NCI-H1694 treated with DMSO at 0.1 percent for 48 hours (cell line): Measurements from ENCODE around the gene SEBOX.
"Not testable (repeated sequence)": the region's sequence is repeated elsewhere in the genome, so short reads cannot be mapped to it uniquely, and the experiment has no call there.

Experiments used
- DNase-seq: peaks from one replicate; lab custom pipeline; 2025; lab: John Stamatoyannopoulos, UW

SEBOX gene

DNA sequence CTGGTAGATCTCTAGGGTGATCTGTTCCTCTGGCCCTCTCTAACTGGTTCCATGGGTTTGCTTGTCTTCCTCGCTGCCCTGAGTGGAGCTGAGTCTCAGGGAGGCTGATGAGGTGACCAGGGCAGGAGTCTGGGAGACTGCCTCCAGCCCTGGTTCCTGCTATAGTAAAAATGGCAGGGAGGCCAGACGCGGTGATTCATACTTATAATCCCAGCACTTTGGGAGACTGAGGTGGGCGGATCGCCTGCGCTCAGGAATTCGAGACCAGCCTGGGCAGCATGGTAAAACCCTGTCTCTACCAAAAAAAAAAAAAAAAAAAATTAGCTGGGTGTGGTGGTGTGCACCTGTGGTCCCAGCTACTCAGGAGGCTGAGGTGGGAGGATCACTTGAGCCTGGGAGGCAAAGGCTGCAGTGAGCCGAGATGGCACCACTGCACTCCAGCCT, 26.2 kb downstream of the SEBOX start:
- not testable (repeated sequence) for DNase-seq

DNA sequence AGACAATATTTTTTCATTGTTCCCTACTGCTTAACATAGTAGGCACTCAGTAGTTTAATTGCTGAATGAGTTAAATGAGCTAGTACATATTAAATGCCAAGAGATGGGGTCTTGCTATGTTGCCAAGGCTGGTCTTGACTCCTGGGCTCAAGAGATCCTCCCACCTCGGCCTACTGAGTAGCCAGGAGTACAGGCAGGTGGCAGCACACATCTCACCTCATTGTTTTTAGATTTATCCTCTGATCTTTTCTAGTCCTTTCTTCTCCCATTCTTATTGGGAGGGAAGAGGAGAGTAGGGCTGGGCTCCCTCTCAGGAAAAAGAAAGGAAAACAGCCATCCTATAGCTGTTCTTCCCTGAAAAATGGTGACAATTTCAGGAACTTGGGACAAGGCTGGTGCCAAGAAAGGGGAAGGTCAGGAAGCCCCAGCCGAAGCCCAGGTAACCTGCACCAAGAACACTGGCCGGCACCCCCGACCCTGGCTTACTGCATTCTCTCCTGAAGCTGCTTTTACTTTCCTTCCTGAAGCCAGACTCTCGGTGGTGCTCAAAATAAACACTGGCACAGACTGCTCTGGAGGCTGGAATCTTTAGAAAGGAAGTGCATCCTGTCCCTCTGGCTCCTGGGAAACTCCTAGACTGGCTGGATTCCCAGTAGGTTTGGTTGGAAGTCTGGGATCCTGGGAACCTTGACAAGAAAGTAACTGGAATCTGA, 26.8 kb downstream of the SEBOX start:
- DNase-seq: no peak

DNA sequence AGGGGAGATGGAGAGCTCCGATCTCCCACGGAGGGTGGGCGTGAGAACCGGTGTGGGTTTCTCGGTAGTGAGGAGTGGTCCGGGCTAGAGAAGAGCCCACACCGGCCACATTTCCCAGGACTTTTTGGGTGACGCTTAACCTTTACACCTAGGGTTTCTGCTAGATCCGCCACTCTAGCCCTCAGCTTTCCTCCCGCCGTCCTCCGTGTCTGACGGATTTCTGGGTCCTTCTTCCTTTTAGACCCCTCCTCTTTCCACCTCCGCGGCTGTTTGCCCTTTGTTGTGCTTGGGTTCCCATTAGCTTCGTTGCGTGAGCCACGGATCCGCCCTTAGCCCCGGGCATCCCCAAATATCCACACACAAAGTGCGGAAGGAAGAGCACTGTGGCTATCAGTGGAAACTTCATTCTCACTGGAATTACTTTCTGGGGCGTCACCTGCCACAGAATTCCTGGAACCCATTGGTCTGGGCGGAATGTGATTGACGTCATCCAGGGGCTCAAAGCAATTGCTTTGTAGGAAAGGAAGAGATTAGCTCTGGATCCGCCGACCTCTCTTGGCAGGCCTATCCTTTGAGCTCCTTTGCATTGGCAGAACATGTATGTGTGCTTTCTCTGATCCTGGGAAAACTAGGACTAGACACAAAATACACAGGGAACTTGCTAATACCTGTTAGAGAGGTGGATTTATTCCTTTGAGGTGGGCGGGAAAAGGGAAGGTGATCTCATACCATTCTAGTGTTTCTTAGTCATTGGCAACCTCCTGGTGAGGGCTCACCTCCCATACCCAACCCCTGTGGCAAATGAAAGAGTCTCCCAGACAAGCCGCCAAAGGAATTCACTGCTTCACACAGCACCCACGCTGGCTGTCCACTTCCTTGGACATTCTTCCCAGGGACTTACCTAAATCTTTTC, 28.8 kb downstream of the SEBOX start:
- peak; percentile 7 for DNase-seq

DNA sequence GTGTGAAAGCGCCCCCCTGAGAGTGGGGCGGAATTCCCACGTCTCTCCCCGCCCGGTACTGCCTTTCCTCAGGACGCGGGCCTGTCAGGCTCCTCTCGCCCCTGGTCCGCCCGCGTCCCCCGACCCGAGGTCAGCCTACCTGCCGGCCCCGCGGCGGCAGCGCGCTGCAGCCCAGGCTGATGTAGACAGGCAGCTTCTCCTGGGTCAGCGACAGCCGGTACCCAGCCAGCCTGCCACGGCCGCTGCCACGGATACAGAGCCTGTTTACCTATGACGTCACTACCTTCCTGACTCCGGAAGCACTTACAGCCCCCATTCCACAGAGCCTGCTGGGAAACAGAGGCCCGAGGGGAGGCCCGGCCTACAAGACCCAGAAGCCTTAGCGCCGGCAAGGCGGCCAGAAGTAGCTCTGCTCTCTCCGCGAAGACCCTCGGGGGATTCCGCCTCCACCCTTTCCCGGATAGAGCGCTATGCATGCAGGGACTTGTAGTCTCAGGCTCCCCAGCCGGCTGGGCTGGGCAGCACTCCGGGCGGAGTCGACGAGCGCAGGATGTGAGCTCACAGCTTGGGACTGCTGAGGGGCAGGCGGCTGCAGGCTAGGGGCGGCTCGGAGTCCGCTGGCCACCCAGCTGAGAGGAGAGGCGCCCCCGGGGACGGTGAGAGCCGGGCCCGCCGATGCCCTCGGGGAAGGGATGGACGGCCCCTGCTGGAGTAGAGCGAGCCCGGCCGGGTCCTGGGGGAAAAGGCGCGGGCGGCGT, 29.6 kb downstream of the SEBOX start, which contains the start of the genes IFT20 and TNFAIP1:
Gene IFT20 (minus strand): TSS at position 272 of the 758 bp plus-strand sequence. CDS start 3,487 bp downstream, outside the sequence.
Gene TNFAIP1 (plus strand): TSS at position 561 of the 758 bp plus-strand sequence. CDS start 3,761 bp downstream, outside the sequence.
- DNase-seq: peak; percentile 99

DNA sequence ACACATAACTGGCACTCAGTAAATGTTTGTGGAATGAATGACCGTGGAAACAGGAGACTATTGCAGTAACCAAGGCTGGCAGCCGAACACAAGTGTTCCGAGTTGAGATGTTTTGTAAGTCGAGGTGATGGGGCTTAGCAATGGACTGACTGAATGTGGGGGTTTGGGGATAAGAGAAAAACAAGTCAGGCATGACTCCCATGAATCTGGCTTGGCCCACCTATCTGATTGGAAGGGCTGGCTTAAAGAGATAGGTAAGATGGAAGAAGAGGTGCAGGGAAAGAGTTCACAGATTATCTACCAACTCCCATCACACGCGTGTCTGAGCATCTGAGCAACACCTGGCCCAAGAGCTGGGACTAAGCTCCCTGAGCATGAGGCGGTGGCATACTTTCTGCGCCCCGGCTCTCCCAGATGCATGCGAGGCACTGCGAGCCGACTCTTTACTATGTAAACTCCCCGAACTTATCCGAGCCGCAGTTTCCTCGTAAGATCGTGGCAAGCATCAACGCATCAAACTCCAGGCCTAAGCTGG, 30.3 kb downstream of the SEBOX start:
- DNase-seq: no peak

DNA sequence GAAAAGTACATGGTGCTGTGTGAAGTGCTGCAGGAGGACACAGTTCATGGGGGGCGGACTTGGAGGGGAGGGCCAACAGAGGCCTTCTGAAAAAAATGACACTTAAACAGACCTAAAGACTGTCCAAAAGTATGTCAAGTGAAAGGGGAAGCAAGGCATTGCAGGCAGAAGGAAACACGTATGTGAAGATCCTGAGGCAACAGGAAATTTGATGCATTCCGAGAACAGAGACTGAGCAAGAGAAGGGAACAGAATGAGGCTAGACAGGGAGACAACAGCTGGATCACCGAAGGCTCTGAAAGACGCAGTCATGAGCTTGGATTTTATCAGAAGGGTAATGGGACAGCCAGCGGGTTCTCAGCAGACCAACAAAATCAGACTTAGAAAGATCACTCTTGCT, 30.8 kb downstream of the SEBOX start:
- no peak for DNase-seq

DNA sequence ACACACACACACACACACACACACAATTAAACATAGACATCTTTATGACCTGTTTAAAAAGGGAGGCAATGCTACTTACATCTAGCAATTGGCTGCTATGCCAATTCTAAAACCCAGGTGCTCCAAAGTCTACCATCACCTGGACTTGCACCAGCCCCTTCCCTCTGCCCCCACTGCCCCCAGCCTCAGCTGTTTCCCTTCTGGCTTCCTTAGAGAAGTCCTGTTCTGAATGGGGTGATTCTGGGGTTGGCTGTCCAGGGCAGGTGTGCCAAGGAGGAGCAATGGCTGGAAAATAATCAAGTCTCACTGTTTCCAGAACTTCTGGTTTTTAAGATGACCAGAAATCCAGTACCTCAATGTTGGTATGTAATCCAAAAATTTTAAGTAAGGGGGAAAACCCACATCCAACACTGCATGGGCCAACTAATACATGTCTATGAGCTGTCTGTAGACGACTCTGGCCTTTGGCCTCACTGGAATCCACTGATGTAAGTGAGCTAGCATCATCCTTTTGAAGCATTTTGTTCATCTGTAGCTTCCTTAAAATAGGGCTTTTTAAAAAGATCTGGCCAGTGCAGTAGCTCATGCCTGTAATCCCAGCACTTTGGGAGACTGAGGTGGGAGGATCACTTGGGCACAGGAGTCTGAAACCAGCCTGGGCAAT, 31.8 kb downstream of the SEBOX start:
- no peak for DNase-seq

DNA sequence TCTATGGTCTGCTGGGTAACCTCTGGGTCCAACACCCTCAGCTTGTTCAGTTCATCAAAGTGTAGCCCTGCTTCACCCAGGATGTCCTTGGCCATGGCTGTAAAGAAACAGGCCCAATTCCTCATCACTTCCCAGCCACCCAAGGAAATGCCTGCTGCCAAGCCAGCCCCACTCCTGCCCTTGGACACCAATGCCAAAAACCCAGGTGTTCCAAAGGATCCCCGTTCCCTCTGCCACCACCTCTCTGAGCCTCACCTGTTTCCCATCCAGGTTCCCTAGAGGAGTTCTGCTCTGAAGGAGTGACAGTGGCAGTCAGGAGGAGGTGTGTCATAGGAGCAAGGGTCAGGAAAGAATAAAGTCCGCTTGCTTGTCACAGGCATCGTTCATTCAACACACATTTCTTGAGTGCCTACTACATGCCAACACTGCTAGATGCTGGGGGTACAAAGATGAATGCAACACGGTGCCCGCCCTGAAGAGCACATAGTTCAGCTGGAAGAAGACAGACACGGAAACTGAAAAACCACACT, 33.0 kb downstream of the SEBOX start:
- DNase-seq: no peak

DNA sequence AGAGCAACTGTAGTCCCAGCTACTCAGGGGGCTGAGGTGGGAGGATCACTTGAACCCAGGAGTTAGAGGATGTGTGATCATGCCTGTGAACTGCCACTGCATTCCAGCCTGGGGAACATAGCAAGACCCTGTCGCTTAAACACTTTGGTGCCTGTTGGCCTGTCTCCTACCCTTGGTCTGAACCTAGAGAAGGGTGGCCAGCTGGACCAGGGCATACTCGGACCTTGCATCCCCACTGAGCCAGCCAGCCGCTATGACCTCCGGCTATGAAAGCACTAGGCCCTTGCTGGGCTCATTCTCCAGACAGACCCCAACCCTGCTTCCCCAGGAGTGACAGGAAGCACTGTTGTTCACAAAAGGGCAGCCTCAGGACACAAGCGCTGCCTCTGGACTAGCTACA, 34.3 kb downstream of the SEBOX start:
- no peak for DNase-seq

DNA sequence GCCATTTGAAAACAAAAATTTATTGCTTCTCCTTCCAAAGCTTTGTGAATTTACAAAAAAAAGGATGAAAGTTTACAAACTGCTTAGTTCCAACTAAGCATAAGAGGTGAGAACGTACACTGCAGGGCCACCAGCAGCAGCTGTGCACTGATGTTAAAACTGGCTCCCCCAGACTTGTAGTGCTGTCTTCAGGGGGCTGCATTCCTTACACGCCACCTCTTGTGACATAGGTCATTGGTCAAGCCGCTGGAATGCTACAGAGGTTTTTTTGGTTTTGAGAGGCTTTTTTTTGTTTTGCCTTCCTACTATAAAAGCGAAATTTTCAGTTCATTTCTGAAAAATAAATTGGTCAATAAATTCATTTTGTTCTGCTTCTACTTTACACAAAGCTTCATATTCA, 36.7 kb downstream of the SEBOX start:
- no peak for DNase-seq

DNA sequence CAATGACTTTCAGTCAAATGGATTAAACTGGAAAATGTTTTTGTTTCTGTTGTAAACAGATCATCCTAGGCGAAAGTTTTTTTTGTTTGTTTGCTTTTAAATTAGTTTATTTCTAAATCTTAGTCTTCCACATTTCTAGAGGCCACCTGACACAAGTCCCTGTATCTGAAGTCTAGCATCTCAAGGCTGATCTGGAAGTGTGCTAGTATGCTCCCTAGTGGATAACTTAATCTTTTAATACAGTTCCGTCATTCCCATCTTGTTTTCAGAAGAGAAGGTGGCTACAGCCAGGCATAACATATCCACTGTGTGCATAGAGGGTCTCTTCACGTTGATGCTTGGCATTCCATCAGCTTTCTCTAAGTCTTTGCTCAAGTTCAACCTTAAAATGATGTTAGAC, 37.3 kb downstream of the SEBOX start:
- no peak for DNase-seq

DNA sequence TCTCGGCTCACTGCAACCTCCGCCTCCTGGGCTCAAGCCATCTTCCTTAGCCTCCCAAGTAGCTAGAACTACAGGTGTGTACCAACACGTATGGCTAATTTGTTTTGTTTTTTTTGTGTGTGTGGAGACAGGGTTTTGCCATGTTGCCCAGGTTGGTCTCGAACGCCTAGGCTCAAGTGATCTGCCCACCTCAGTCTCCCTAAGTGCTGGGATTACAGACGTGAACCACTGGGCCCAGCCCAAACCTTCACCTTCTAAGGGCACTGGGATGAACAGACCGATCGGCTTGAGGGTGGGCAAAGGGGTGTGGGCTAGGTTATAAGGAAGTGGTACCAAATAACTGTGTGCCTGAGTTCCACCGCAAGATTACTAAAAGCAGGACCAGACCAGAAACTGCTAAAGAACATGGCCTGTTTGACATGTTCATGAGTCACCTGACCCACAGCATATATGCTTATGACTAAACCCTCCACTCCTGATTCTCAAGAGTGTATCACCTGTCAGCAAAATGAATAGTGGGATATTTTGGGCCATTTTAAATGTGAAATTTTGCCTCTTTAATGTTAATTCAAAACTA, 37.9 kb downstream of the SEBOX start:
- no peak for DNase-seq

DNA sequence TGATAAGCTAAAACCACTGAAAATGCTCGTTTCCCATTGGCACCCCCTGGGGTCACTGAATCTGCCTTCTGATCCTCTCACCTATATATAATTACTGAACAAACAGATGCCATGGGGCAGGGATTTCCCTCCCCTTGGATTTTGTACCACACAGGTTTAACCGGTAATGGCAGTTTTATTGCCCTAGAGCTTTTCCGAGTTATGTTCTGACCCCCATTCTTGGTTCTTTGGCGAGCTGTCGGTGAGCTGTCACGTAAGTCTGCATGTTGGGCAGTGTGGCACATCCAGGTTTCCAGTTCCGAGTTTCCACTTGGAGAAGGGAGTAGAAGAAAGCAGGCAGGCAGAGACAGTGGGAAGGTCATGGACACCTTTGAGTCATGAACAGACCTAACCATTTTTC, 38.9 kb downstream of the SEBOX start:
- DNase-seq: no peak

DNA sequence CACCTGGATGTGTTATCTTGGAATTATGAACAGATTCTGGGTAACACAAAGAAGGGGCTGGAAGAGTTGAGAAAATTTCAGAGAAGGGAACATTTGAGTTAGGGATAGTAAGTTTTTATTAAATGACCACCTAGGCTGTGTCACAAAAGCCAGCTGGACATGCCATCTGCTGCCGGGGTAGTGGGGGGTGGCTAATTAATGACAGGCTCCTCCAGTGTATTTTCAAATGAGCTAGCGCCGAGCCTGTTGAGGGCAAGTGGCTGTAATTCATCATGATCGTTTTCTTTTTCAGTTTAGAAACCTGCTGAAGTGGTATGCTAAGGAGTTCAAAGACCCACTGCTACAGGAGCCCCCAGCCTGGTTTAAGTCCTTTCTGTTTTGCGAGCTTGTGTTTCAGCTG, 39.8 kb downstream of the SEBOX start:
- no peak for DNase-seq

DNA sequence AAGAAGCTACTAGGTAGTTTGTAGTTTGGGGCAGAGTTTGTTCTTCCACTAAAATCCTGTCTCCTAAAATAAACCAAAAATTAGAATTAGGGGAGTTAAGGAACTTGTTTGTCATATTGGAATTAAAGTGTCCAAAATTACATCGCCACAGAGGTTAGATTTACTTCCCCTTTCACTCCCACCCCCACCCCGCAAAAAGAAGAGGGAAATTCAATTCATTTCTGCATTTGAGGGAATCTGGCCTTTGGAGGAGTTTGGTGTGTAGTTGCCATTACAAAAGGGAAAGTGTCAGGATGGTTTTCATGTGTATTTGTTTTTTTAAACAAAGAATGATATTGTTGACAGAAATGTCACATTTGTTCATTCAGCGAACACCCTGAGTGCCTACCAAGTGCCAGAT, 40.2 kb downstream of the SEBOX start:
- no peak for DNase-seq

DNA sequence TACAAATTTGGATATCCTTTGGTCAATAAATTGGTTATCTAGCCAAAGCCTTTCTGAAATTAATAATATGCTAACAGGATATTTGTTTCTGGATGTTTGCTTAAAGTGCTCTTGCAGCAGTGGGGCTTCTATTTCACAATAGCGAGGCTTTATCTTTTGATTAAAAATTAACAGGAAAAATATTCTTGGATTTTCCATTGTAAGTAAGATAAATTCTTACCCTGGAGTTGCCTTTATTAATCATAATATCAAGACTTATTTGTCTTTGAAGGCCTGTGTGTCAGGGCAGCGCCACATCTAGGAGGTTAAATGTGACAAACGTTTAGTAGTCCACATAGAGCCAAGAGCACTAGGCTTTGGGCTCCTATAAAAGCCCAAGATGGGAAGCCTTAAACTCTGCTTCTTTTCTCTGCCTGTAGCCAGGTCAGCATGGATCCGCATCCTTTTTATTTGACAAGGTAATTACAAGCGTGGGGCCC, 40.7 kb downstream of the SEBOX start:
- no peak for DNase-seq

DNA sequence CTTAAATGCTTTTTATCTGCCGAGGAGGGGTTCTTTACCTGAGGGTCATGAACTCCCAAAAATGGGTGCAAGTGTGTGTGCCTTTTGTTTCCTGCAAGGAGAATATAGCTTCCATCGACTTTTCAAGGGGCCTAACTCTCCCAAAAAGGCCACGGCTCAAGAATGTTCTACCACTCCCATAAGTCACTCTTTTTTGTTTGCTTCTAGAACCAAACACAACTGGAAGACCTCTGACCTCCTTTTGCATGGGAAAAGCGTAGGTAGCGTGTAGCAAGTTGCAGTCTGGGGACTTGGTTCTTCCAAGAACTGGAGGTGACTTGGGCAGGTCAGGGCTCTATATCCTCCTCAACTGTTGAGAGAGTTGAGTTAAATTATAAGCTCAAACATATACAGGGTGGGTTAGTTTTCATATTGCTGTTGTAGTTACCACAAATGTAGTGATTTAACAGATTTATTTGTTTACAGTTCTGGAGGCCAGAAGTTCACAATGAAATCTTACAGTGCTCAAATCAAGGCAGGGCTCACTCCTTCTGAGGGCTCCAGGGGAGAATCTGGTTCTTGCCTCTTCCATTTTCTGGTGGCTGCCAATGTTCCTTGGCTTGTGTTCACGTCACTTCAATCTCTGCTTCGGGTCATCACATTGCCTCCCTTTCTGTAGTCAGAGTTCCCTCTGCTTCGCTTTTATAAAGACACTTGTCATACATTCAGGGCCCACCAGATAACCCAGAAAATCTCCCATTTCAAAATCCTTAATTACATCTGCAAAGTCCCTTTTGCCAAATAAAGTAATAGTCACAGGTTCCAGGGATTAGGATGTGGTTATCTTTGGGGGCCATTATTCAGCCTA, 44.6 kb downstream of the SEBOX start:
- DNase-seq: no peak

DNA sequence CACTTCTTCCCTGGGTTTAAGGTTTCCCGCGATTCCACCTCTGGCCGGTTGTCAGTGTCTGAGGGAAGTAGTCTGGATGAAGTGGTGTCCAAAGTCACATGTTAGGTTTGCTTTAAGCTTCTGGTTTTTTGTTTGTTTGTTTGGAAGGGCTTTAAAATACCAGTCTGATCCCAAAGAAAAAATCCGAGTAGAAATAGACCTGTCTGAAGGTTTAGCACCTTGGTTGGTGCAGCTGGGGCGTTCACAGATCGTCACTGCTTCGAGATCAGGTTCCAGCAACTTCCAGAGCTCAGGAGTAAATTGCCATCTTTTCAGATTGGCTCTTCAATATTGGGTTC, 45.4 kb downstream of the SEBOX start:
- no peak for DNase-seq

DNA sequence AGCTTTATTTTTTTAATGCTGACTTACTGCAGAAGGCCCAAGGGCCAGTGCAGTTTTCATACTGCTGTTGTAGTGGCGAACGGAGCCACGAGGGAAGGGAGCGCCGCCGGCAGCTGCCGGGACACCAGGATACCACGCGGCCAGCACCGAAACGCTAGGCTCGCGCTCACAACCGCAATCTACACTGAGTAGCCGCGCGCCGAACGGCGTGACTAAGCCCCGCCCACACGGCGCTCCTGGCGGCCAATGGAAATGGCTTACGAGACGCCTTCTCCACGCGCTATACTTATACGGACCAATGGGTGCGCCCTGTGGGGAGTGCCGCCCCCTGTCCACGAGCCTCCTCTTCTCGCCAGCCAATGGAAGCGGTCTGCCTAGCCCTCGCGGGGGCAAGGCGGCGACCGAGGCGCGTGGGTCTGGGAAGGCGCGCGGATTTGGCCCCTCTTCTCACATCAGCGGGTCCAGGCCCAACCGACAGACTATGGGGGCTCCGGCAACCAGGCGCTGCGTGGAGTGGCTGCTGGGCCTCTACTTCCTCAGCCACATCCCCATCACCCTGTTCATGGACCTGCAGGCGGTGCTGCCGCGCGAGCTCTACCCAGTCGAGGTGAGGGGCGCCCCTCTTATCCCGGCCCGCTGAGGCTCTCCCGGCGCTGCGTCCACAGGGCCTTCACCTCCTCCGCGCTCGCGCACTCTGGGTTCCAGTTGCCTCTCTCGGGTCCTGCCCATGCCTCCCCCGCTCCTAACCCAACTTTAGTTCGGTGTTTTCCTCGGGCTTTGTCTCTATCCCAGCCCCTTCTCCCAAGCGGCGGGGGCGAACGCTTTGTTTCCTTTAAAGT, 46.0 kb downstream of the SEBOX start, which contains the start of gene TMEM97:
Gene TMEM97 (plus strand): TSS at position 442 of the 839 bp plus-strand sequence. CDS start 40 bp downstream, at position 482.
- peak; percentile 97 for DNase-seq
